Measurements from ENCODE around the gene CDK14.

The CDK14 gene

GRCh38 chr7:90736968-90737939 is 141.1 kb downstream of the CDK14 start:
- Histone ChIP-seq H3K4me2 (ENCODE audit: insufficient read depth, low read length) (no peak overlapping the region), H2AFZ (ENCODE audit: low read depth, low read length) (no peak overlapping the region), H3K27me3 (ENCODE audit: insufficient read depth, low read length, poor library complexity) (no peaks in the 10 kb centered on the region), H3K36me3 (ENCODE audit: insufficient read depth, low read length) (no peaks in the 10 kb centered on the region), H3K4me3 (ENCODE audit: low read depth in 1 of 2, low read length in 2 of 2) (no peak overlapping the region), H3K79me2 (ENCODE audit: insufficient read depth, low read length) (no peaks in the 10 kb centered on the region), H3K9me3 (ENCODE audit: insufficient read depth, low read length, severe bottlenecking) (no peaks in the 10 kb centered on the region), H4K20me1 (ENCODE audit: insufficient read depth, low read length) (no peaks in the 10 kb centered on the region), H3K4me1 (ENCODE audit: insufficient read depth, low read length) (no peaks in the 10 kb centered on the region), H3K27ac (ENCODE audit: low read length) (no peak overlapping the region), H3K9ac (ENCODE audit: low read depth, low read length) (no peak overlapping the region)
- TF ChIP-seq CTCF (IDR thresholded peaks at IDR 0.05; ENCODE audit: borderline replicate concordance, extremely low read depth, low read length, poor library complexity, severe bottlenecking), result no peak
- TF ChIP-seq EZH2 (IDR thresholded peaks at IDR 0.05; ENCODE audit: borderline replicate concordance, low read depth, low read length, severe bottlenecking), result no peak
- ATAC-seq (ENCODE audit: insufficient read depth, low read depth) (no peak), DNase-seq (no peak)

DNA sequence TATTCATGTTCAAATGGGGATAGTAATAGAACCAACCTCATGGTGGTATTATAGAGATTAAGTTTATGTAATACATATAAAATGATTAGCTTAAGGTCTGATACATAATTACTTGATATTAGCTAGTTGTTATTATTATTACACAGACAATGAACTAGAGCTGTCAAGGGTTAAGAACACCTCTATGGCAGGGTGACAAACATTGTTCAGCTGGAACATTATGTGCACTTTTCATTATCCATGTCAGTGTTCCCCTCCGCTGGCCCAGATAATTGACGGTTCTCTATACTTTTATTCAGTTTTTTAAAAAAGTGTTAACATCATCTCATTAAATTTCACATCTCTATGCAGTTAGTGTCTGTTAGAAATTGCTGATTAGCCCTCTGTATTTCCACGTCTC is 142.1 kb downstream of the CDK14 start:
- H3K9me3 ChIP-seq (ENCODE audit: insufficient read depth, low read length, severe bottlenecking), result no peaks in the 10 kb centered on the region
- H3K4me2 ChIP-seq (ENCODE audit: insufficient read depth, low read length), result no peak overlapping the region
- H3K27me3 ChIP-seq (ENCODE audit: insufficient read depth, low read length, poor library complexity), result no peaks in the 10 kb centered on the region
- H3K4me1 ChIP-seq (ENCODE audit: insufficient read depth, low read length), result no peaks in the 10 kb centered on the region
- H3K4me3 ChIP-seq (ENCODE audit: low read depth in 1 of 2, low read length in 2 of 2), result no peak overlapping the region
- no peaks in the 10 kb centered on the region for H3K36me3 ChIP-seq (ENCODE audit: insufficient read depth, low read length)
- no peak overlapping the region for H3K27ac ChIP-seq (ENCODE audit: low read length)
- no peak overlapping the region for H3K9ac ChIP-seq (ENCODE audit: low read depth, low read length)
- TF ChIP-seq EZH2 (IDR thresholded peaks at IDR 0.05; ENCODE audit: borderline replicate concordance, low read depth, low read length, severe bottlenecking), result no peak
- no peak for TF ChIP-seq CTCF (IDR thresholded peaks at IDR 0.05; ENCODE audit: borderline replicate concordance, extremely low read depth, low read length, poor library complexity, severe bottlenecking)
- H2AFZ ChIP-seq (ENCODE audit: low read depth, low read length), result no peak overlapping the region
- H3K79me2 ChIP-seq (ENCODE audit: insufficient read depth, low read length), result no peaks in the 10 kb centered on the region
- DNase-seq (no peak), ATAC-seq (ENCODE audit: insufficient read depth, low read depth) (no peak)
- no peaks in the 10 kb centered on the region for H4K20me1 ChIP-seq (ENCODE audit: insufficient read depth, low read length)

- Histone ChIP-seq H3K27me3 (ENCODE audit: insufficient read depth, low read length, poor library complexity) (no peaks in the 10 kb centered on the region), H3K9me3 (ENCODE audit: insufficient read depth, low read length, severe bottlenecking) (no peaks in the 10 kb centered on the region), H3K27ac (ENCODE audit: low read length) (no peak overlapping the region), H2AFZ (ENCODE audit: low read depth, low read length) (no peak overlapping the region), H3K4me2 (ENCODE audit: insufficient read depth, low read length) (no peak overlapping the region), H3K4me3 (ENCODE audit: low read depth in 1 of 2, low read length in 2 of 2) (no peak overlapping the region), H4K20me1 (ENCODE audit: insufficient read depth, low read length) (no peaks in the 10 kb centered on the region), H3K79me2 (ENCODE audit: insufficient read depth, low read length) (no peaks in the 10 kb centered on the region), H3K9ac (ENCODE audit: low read depth, low read length) (no peak overlapping the region), H3K4me1 (ENCODE audit: insufficient read depth, low read length) (no peaks in the 10 kb centered on the region), H3K36me3 (ENCODE audit: insufficient read depth, low read length) (no peaks in the 10 kb centered on the region)
- TF ChIP-seq CTCF (IDR thresholded peaks at IDR 0.05; ENCODE audit: borderline replicate concordance, extremely low read depth, low read length, poor library complexity, severe bottlenecking), result no peak
- no peak for TF ChIP-seq EZH2 (IDR thresholded peaks at IDR 0.05; ENCODE audit: borderline replicate concordance, low read depth, low read length, severe bottlenecking)
- no peak for DNase-seq
- ATAC-seq (ENCODE audit: insufficient read depth, low read depth), result no peak
Measured at GRCh38 chr7:90739716-90740115, 143.6 kb downstream of the CDK14 start.

All from DND-41 (cell line).